ENCODE measurements around the gene ARL14EP. TPM values are rescaled to one million over a fixed set of nuclear protein-coding genes. Genes with fewer than 3 reads are reported as not detected.

Gene ARL14EP
- total and polyA plus RNA-seq, 2 of the 8 experiments (the other 6 are each of a cell fraction or from before 2014, with no cell fraction given) = 14.3 to 29.6 TPM

- H2BK120ac ChIP-seq (replicated peaks; ENCODE audit: low read depth, low read length) = no peak overlapping the region
- no peak overlapping the region for H4K8ac ChIP-seq (ENCODE audit: extremely low read depth, insufficient read depth, low read length)
- H3K79me1 ChIP-seq (ENCODE audit: low read depth, low read length) = no peaks in the 10 kb centered on the region
- peaks cover 4 to 64% (median 28%) of the 10 kb centered on the region in 4 experiments; a peak in 6 of 8 replicates for H3K36me3 ChIP-seq (ENCODE audit: control insufficient read depth in 2 of 4, insufficient read depth in 4 of 4, low read length in 3 of 4)
- DNase-seq (ENCODE audit: low read depth in 1 of 2, low spot score in 2 of 2) (no peak), FAIRE-seq (no peak)
- no peak overlapping the region for H3K9ac ChIP-seq (replicated peaks in 1 of 4; ENCODE audit: extremely low read depth in 1 of 4, low read depth in 3 of 4, low read length in 3 of 4)
- no peak overlapping the region for H2BK5ac ChIP-seq (ENCODE audit: low read depth, low read length)
- 92% methylated on average over 3 of the region's 3 CpGs; no CpG with 5 or more reads in 1 of the 2 experiments for WGBS, 2 experiments (ENCODE audit: extremely low coverage in 1 of 2, insufficient coverage in 1 of 2, insufficient read length in 1 of 2, insufficient replicate concordance in 2 of 2, low coverage in 1 of 2, low lambda C conversion rate in 2 of 2, missing lambda C conversion rate in 1 of 2)
- no peak overlapping the region for H4K91ac ChIP-seq (replicated peaks; ENCODE audit: insufficient read length, low read length)
- no peak overlapping the region for H2BK12ac ChIP-seq (ENCODE audit: low read depth, low read length)
- H3K14ac ChIP-seq (ENCODE audit: insufficient read length) = no peak overlapping the region
- no peak overlapping the region for H3K23ac ChIP-seq (ENCODE audit: insufficient read length)
- H4K5ac ChIP-seq (ENCODE audit: insufficient read length, low read depth, low read length) = no peak overlapping the region
- H3K56ac ChIP-seq (replicated peaks; ENCODE audit: insufficient read length, low read depth, low read length) = no peak overlapping the region
- H3K4me2 ChIP-seq (ENCODE audit: insufficient read depth in 1 of 2, low read depth in 2 of 2, low read length in 2 of 2) = no peak overlapping the region
- ChIA-PET CTCF (ENCODE audit: partially characterized antibody) (interaction anchor here (0.9 to 3.9 kb wide), 15 partner anchors 8 to 990 kb away, joined by 3 to 15 read pairs (median 5); partner anchors contain the start of gene ARL14EP), POLR2A (ENCODE audit: partially characterized antibody) (interaction anchor here (1.7 to 3.2 kb wide), 2 partner anchors 8 to 11 kb away, joined by 4 to 14 read pairs; partner anchors contain the start of gene ARL14EP)
- no peak overlapping the region for H2AFZ ChIP-seq (ENCODE audit: low read length)
- H3K4ac ChIP-seq (replicated peaks; ENCODE audit: insufficient read length, low read depth, low read length) = no peak overlapping the region
- H4K20me1 ChIP-seq (replicated peaks in 1 of 2; ENCODE audit: control insufficient read depth in 1 of 2, insufficient read depth in 2 of 2, low read length in 2 of 2) = no peaks in the 10 kb centered on the region
- H3K9me3 ChIP-seq (ENCODE audit: insufficient read depth in 2 of 2, low read depth in 1 of 2, low read length in 1 of 2) = no peaks in the 10 kb centered on the region
- H3K23me2 ChIP-seq (ENCODE audit: low read depth, low read length) = no peaks in the 10 kb centered on the region
- peaks cover 0 to 20% of the 10 kb centered on the region in 2 experiments; a peak in 2 of 4 replicates for H3K79me2 ChIP-seq (ENCODE audit: control insufficient read depth in 1 of 2, insufficient read depth in 2 of 2, low read length in 2 of 2)
- no peak overlapping the region for H2BK20ac ChIP-seq (ENCODE audit: low read length)
- H2AK5ac ChIP-seq (ENCODE audit: low read depth, low read length) = no peak overlapping the region
- H3K4me1 ChIP-seq (replicated peaks in 1 of 4; ENCODE audit: control insufficient read depth in 3 of 4, insufficient read depth in 4 of 4, low read length in 3 of 4) = no peaks in the 10 kb centered on the region
- no peak overlapping the region for H3K4me3 ChIP-seq (ENCODE audit: extremely low read depth in 1 of 4, insufficient read depth in 2 of 4, low read depth in 3 of 4, low read length in 4 of 4)
- peaks cover 0 to 3% (median 0%) of the 10 kb centered on the region in 4 experiments; a peak in 1 of 7 replicates for H3K27me3 ChIP-seq (replicated peaks in 1 of 4; ENCODE audit: control insufficient read depth in 3 of 4, extremely low read depth in 1 of 4, insufficient read depth in 3 of 4, low read length in 3 of 4)
- no peak overlapping the region for H2BK15ac ChIP-seq (ENCODE audit: low read length)
- H3K18ac ChIP-seq (ENCODE audit: extremely low read depth, low read length) = no peak overlapping the region
- no peak overlapping the region for H3K27ac ChIP-seq (ENCODE audit: low read depth, low read length)
- TF ChIP-seq BACH1 (IDR thresholded peaks at IDR 0.05; ENCODE audit: low read length) (no peak), RNF2 (IDR thresholded peaks at IDR 0.05; ENCODE audit: borderline replicate concordance, low read depth, low read length, missing control alignments, poor library complexity, severe bottlenecking) (no peak), BCL11A (IDR thresholded peaks at IDR 0.05; ENCODE audit: low read depth in 2 of 2, low read length in 2 of 2) (no peak), CTCF (IDR thresholded peaks at IDR 0.05; ENCODE audit: control extremely low read depth in 1 of 3, insufficient read depth in 1 of 3, low read depth in 1 of 3, low read length in 3 of 3) (peak in 2 of 3 experiments; percentile 39 to 58; a peak in 3 of 4 replicates), KDM5A (IDR thresholded peaks at IDR 0.05; ENCODE audit: low read length) (no peak), ATF2 (IDR thresholded peaks at IDR 0.05; ENCODE audit: low read length) (no peak), SIRT6 (IDR thresholded peaks at IDR 0.05; ENCODE audit: low read length) (no peak), PHF8 (conservative IDR thresholded peaks at IDR 0.05; ENCODE audit: low read depth, low read length) (no peak)
Measured at GRCh38 chr11:30333405-30333804, 10.5 kb downstream of the ARL14EP start.

Data from H1 (cell line).